ENCODE measurements around the gene CA9.

DNA sequence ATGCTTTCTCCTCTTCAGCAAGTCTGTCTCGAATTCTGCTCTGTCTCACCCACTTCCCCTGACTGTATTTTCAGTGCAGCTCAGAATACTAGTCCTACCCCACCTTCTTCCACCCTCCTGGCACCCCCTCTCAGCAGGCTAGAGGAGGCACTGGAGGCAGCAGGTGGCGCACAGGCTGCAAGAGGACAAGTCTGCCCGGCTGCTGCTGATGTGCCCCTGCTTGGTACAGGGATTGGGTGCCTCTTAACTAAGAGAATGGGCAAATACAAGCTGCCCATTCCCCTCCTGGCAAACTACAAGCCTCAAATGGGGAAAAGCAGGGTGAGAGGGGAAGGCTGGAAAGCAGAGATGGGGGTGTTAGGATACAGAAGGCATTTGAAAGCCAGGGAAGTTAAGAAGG lies 53.2 kb downstream of the CA9 start:
- TF ChIP-seq, protein P1, sequence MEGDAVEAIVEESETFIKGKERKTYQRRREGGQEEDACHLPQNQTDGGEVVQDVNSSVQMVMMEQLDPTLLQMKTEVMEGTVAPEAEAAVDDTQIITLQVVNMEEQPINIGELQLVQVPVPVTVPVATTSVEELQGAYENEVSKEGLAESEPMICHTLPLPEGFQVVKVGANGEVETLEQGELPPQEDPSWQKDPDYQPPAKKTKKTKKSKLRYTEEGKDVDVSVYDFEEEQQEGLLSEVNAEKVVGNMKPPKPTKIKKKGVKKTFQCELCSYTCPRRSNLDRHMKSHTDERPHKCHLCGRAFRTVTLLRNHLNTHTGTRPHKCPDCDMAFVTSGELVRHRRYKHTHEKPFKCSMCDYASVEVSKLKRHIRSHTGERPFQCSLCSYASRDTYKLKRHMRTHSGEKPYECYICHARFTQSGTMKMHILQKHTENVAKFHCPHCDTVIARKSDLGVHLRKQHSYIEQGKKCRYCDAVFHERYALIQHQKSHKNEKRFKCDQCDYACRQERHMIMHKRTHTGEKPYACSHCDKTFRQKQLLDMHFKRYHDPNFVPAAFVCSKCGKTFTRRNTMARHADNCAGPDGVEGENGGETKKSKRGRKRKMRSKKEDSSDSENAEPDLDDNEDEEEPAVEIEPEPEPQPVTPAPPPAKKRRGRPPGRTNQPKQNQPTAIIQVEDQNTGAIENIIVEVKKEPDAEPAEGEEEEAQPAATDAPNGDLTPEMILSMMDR (IDR thresholded peaks at IDR 0.05; ENCODE audit: poor library complexity): no peak
- TF ChIP-seq EZH2 (IDR thresholded peaks at IDR 0.05; ENCODE audit: borderline replicate concordance): no peak
